Hepatocyte (in vitro differentiated cells): ENCODE data around the gene SLC18B1. TPM values are rescaled to one million over a fixed set of nuclear protein-coding genes. Genes with fewer than 3 reads are reported as not detected.
A peak's percentile ranks its signal among the peaks of the same experiment; 100 is the strongest.

Source experiments
- DNase-seq: peaks from one replicate; pipeline ENCODE4 v3.0.0-alpha.2; 2016; ENCODE audit warnings: low spot score
- H2AFZ ChIP-seq: fragments of 200-600 bp; sonication (generic); 2 replicates; pipeline ENCODE4 v1.6.0; 2016; ENCODE audit warnings: antibody characterized with exemption, mild to moderate bottlenecking
- H3K27ac ChIP-seq: fragments of 200-600 bp; sonication (generic); 2 replicates; pipeline ENCODE4 v1.5.1; 2016; ENCODE audit warnings: mild to moderate bottlenecking
- H3K27me3 ChIP-seq: fragments of 200-600 bp; sonication (generic); 2 replicates; pipeline ENCODE4 v1.6.1; 2016
- H3K36me3 ChIP-seq: fragments of 200-600 bp; sonication (generic); replicated peaks from 2 replicates; pipeline ENCODE4 v1.5.1; 2016; ENCODE audit warnings: low read depth; ENCODE audit not compliant: insufficient read depth
- H3K4me1 ChIP-seq: fragments of 200-600 bp; sonication (generic); 2 replicates; pipeline ENCODE4 v1.5.1; 2016; ENCODE audit warnings: mild to moderate bottlenecking, moderate library complexity; ENCODE audit not compliant: insufficient read depth
- H3K4me2 ChIP-seq: fragments of 200-600 bp; sonication (generic); 2 replicates; pipeline ENCODE4 v1.6.0; 2016
- H3K4me3 ChIP-seq: fragments of 200-600 bp; sonication (generic); 2 replicates; pipeline ENCODE4 v1.5.1; 2016; ENCODE audit warnings: mild to moderate bottlenecking
- H3K79me2 ChIP-seq: fragments of 200-600 bp; sonication (generic); 2 replicates; pipeline ENCODE4 v1.6.0; 2017; ENCODE audit warnings: mild to moderate bottlenecking
- H3K9me2 ChIP-seq: fragments of 200-600 bp; sonication (generic); replicated peaks from 2 replicates; pipeline ENCODE4 v1.6.0; 2017; ENCODE audit warnings: mild to moderate bottlenecking; ENCODE audit not compliant: insufficient read depth
- H3K9me3 ChIP-seq: fragments of 200-600 bp; sonication (generic); 2 replicates; pipeline ENCODE4 v1.5.1; 2016; ENCODE audit warnings: low read depth, mild to moderate bottlenecking
- H4K20me1 ChIP-seq: fragments of 200-600 bp; sonication (generic); 2 replicates; pipeline ENCODE4 v1.6.0; 2016; ENCODE audit warnings: mild to moderate bottlenecking; ENCODE audit not compliant: insufficient read depth, poor library complexity, severe bottlenecking
- EZH2 ChIP-seq: fragments of 200-600 bp; sonication (generic); IDR thresholded peaks from 2 replicates; pipeline ENCODE4 v1.6.1; 2016; ENCODE audit warnings: antibody characterized with exemption, mild to moderate bottlenecking, borderline replicate concordance
- EZH2phosphoT487 ChIP-seq: fragments of 200-600 bp; sonication (generic); IDR thresholded peaks from one replicate; pipeline ENCODE4 v1.6.1; 2018; ENCODE audit warnings: antibody characterized with exemption, mild to moderate bottlenecking, low read depth, moderate library complexity; ENCODE audit not compliant: unreplicated experiment, severe bottlenecking
- WGBS: methylation state at CpG from one replicate; pipeline ENCODE4 v1.1.6; 2016; ENCODE audit warnings: low lambda C conversion rate; ENCODE audit errors: missing lambda C conversion rate; 5-methylcytosine and 5-hydroxymethylcytosine counted together
- polyA plus RNA-seq: library from polyadenylated mRNA; unstranded; fragments of >200 nt; fragmentation: Nextera tagmentation; extraction: Ambion mirVana; gene quantifications from 2 replicates; pipeline ENCODE4 v1.2.1, GENCODE V29; 2016
- total RNA-seq: library from RNA; depleted of rRNA; stranded (reverse); fragments of >200 nt; gene quantifications from 2 replicates; pipeline ENCODE4 v1.2.3, GENCODE V29; 2014
- TF ChIP-seq, protein P1 (sequence below): fragments of 200-600 bp; sonication (generic); IDR thresholded peaks from 2 replicates; pipeline ENCODE4 v1.5.1; 2016; ENCODE audit warnings: antibody characterized with exemption, mild to moderate bottlenecking; ENCODE audit not compliant: poor library complexity

SLC18B1 gene
- total and polyA plus RNA-seq, 2 experiments from 2014 or later, result 10.6 to 27.3 TPM

DNA sequence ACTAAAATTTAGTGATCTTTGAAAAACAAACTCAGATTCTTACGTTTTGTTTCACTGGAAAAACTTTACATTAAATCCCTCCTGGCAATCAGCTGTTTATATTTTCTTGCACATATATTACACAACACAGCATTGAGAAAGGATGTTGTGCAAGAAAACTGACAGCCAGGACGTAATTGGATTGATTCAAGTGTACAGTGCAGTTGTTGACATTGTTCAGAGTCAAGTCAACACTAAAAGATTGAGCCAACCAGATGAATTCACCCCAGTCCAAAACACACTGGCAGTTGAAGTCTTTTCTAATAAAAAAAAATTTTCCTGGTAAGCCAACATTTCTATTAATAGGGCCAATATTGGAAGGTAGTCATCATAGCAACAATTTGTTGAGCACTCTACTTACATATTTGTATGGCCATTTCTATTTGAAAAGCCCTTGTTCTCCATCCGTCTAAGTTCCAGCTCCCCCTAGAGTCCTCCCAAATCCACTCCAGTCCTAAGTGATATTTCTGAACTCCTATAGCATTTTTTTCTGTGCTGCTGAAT, 63.7 kb downstream of the SLC18B1 start:
- no peaks in the 10 kb centered on the region for H3K36me3 ChIP-seq
- WGBS, result 29% methylated on average over 3 of the region's 3 CpGs
- no peak overlapping the region for H2AFZ ChIP-seq
- no peaks in the 10 kb centered on the region for H3K79me2 ChIP-seq
- H3K9me3 ChIP-seq, result no peaks in the 10 kb centered on the region
- H3K27ac ChIP-seq, result peak overlapping the region; percentile 77
- TF ChIP-seq, protein P1, sequence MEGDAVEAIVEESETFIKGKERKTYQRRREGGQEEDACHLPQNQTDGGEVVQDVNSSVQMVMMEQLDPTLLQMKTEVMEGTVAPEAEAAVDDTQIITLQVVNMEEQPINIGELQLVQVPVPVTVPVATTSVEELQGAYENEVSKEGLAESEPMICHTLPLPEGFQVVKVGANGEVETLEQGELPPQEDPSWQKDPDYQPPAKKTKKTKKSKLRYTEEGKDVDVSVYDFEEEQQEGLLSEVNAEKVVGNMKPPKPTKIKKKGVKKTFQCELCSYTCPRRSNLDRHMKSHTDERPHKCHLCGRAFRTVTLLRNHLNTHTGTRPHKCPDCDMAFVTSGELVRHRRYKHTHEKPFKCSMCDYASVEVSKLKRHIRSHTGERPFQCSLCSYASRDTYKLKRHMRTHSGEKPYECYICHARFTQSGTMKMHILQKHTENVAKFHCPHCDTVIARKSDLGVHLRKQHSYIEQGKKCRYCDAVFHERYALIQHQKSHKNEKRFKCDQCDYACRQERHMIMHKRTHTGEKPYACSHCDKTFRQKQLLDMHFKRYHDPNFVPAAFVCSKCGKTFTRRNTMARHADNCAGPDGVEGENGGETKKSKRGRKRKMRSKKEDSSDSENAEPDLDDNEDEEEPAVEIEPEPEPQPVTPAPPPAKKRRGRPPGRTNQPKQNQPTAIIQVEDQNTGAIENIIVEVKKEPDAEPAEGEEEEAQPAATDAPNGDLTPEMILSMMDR, result peak; percentile 28
- no peak for TF ChIP-seq EZH2
- DNase-seq, result peak; percentile 37
- H3K4me1 ChIP-seq, result peaks cover 13% of the 10 kb centered on the region
- H3K9me2 ChIP-seq, result no peaks in the 10 kb centered on the region
- H4K20me1 ChIP-seq, result no peaks in the 10 kb centered on the region
- H3K27me3 ChIP-seq, result no peaks in the 10 kb centered on the region
- no peak overlapping the region for H3K4me3 ChIP-seq
- no peak overlapping the region for H3K4me2 ChIP-seq

DNA sequence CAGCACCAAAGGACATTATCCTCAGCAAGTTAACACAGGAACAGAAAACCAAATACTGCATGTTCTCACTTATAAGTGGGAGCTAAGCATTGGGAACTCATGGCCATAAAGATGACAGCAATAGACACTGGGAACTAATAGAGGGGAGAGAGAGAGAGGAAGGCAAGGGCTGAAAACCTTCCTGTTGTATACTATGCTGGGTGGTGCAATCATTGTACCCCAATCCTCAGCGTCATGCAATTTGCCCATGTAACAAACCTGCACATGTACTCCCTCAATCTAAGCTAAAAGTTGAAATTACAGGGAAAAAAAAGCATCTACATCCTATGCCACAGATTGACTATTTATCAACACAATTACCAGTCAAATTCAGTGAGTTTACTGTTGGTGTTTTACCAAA, 64.6 kb downstream of the SLC18B1 start:
- H3K27me3 ChIP-seq, result no peaks in the 10 kb centered on the region
- TF ChIP-seq, protein P1, result no peak
- no peak for TF ChIP-seq EZH2
- TF ChIP-seq EZH2phosphoT487, result no peak
- peak overlapping the region; percentile 77 for H3K27ac ChIP-seq
- no peak overlapping the region for H2AFZ ChIP-seq
- no peak overlapping the region for H3K4me2 ChIP-seq
- DNase-seq, result no peak
- no peaks in the 10 kb centered on the region for H3K9me2 ChIP-seq
- no peaks in the 10 kb centered on the region for H3K36me3 ChIP-seq
- H3K4me3 ChIP-seq, result no peak overlapping the region
- no peaks in the 10 kb centered on the region for H3K9me3 ChIP-seq
- WGBS, result 80% methylated on average over 1 of the region's 1 CpG
- peaks cover 13% of the 10 kb centered on the region for H3K4me1 ChIP-seq
- H3K79me2 ChIP-seq, result no peaks in the 10 kb centered on the region
- H4K20me1 ChIP-seq, result no peaks in the 10 kb centered on the region

DNA sequence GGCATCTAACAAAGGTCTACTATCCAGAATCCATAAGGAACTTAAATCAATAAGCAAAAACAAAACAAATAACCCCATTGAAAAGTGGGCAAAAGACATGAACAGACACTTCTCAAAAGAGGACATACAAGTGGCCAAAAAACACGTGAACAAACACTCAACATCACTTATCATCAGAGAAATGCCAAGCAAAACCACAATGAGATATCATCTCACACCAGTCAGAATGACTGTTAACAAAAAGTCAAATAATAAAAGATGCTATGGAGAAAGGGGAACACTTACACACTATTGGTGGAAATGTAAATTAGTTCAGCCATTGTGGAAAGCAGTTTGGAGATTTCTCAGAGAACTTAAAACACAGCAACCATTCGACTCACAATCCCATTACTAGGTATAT, 65.2 kb downstream of the SLC18B1 start:
- no peaks in the 10 kb centered on the region for H4K20me1 ChIP-seq
- WGBS, result 83% methylated on average over 2 of the region's 2 CpGs
- no peaks in the 10 kb centered on the region for H3K9me2 ChIP-seq
- H3K4me1 ChIP-seq, result peaks cover 13% of the 10 kb centered on the region
- no peak for DNase-seq
- peak overlapping the region; percentile 77 for H3K27ac ChIP-seq
- H3K36me3 ChIP-seq, result no peaks in the 10 kb centered on the region
- no peaks in the 10 kb centered on the region for H3K9me3 ChIP-seq
- no peak overlapping the region for H2AFZ ChIP-seq
- no peaks in the 10 kb centered on the region for H3K79me2 ChIP-seq
- TF ChIP-seq EZH2 (no peak), EZH2phosphoT487 (no peak)
- TF ChIP-seq, protein P1, result no peak
- no peak overlapping the region for H3K4me2 ChIP-seq
- H3K4me3 ChIP-seq, result no peak overlapping the region
- no peaks in the 10 kb centered on the region for H3K27me3 ChIP-seq

DNA sequence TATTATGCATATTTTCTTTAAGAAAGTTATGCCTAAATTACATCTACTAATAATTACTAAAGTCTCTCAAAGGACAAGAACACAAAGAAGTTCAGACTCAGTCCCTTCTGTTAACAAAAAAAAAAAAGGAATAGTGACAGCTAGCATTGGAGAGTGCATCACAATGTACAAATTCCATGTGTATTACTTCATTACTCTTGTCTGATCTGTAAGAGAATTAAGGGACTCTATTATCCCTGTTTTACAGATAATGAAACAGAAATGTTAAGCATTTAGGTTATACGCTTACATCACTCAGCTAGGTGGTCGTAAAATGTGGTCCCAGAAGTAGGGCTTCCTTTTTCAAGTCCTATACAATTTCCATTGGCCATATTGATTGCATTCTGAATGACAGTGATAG, 67.4 kb downstream of the SLC18B1 start:
- Histone ChIP-seq H2AFZ (no peak overlapping the region), H3K27me3 (no peaks in the 10 kb centered on the region), H3K4me3 (no peak overlapping the region), H4K20me1 (no peaks in the 10 kb centered on the region), H3K27ac (peak overlapping the region; percentile 68), H3K4me1 (peaks cover 13% of the 10 kb centered on the region), H3K4me2 (peak overlapping the region; percentile 9), H3K9me2 (no peaks in the 10 kb centered on the region), H3K9me3 (no peaks in the 10 kb centered on the region), H3K79me2 (no peaks in the 10 kb centered on the region), H3K36me3 (no peaks in the 10 kb centered on the region)
- 73% methylated on average over 2 of the region's 2 CpGs for WGBS
- TF ChIP-seq EZH2, result no peak
- no peak for TF ChIP-seq EZH2phosphoT487
- TF ChIP-seq, protein P1, result no peak
- DNase-seq, result no peak
